Endodermal cell (in vitro differentiated cells): ENCODE results near the gene GID8. TPM values are rescaled to one million over a fixed set of nuclear protein-coding genes. Genes with fewer than 3 reads are reported as not detected.

Experiments
- DNase-seq: peaks from one replicate; pipeline ENCODE4 v3.0.0-alpha.2; 2017
- H3K27ac ChIP-seq: 2 replicates; pipeline ENCODE4 v1.5.1; 2013; ENCODE audit warnings: mild to moderate bottlenecking, low read depth, low read length, moderate library complexity
- H3K27me3 ChIP-seq: 2 replicates; pipeline ENCODE4 v1.6.1; 2013; ENCODE audit warnings: mild to moderate bottlenecking, low read length, moderate library complexity; ENCODE audit not compliant: insufficient read depth, control insufficient read depth, poor library complexity, severe bottlenecking
- H3K36me3 ChIP-seq: 2 replicates; pipeline ENCODE4 v1.7.0; 2013; ENCODE audit warnings: mild to moderate bottlenecking, low read length, moderate library complexity; ENCODE audit not compliant: control insufficient read depth, insufficient read depth
- H3K4me1 ChIP-seq: one replicate; pipeline ENCODE4 v1.7.0; 2013; ENCODE audit warnings: low read length; ENCODE audit not compliant: control insufficient read depth, insufficient read depth
- H3K4me3 ChIP-seq: 2 replicates; pipeline ENCODE4 v1.5.1; 2013; ENCODE audit warnings: mild to moderate bottlenecking, low read length, moderate library complexity
- H3K9ac ChIP-seq: 2 replicates; pipeline ENCODE4 v1.6.1; 2013; ENCODE audit warnings: mild to moderate bottlenecking, low read length, moderate library complexity; ENCODE audit not compliant: poor library complexity, severe bottlenecking; ENCODE audit errors: extremely low read depth
- H3K9me3 ChIP-seq: 2 replicates; pipeline ENCODE4 v1.6.1; 2013; ENCODE audit warnings: mild to moderate bottlenecking, low read length, moderate library complexity; ENCODE audit not compliant: control insufficient read depth
- H3K27ac Mint-ChIP-seq: 2 replicates; pipeline ENCODE4 v1.8.0; 2020; ENCODE audit warnings: mixed read lengths
- H3K27me3 Mint-ChIP-seq: 2 replicates; pipeline ENCODE4 v1.8.0; 2021; ENCODE audit warnings: mild to moderate bottlenecking, mixed read lengths; ENCODE audit not compliant: insufficient read depth
- H3K36me3 Mint-ChIP-seq: 2 replicates; pipeline ENCODE4 v1.8.0; 2020; ENCODE audit warnings: low read depth, mixed read lengths
- H3K4me1 Mint-ChIP-seq: 2 replicates; pipeline ENCODE4 v1.8.0; 2020; ENCODE audit warnings: mixed read lengths
- H3K4me3 Mint-ChIP-seq: 2 replicates; pipeline ENCODE4 v1.8.0; 2020; ENCODE audit warnings: mild to moderate bottlenecking, moderate library complexity, mixed read lengths
- H3K9me3 Mint-ChIP-seq: 2 replicates; pipeline ENCODE4 v1.8.0; 2020; ENCODE audit warnings: mild to moderate bottlenecking, mixed read lengths
- WGBS, 2 experiments: methylation state at CpG; one replicate each; pipeline versions ENCODE4 v1.1.5 to v1.1.7; 2013; ENCODE audit warnings: missing lambda C conversion rate in 2 of 2, mixed read lengths in 1 of 2; ENCODE audit not compliant: insufficient coverage in 1 of 2, insufficient read length in 1 of 2; 5-methylcytosine and 5-hydroxymethylcytosine counted together
- total RNA-seq, 2 donors: library from RNA; stranded (reverse); fragmentation: NEBNext Ultra II Directional in 1 of 2; extraction: Animal tissue kit (Norgen Biotek cat#: 25700) in 1 of 2; gene quantifications; 2 replicates in 1 of 2; 3 replicates in 1 of 2; pipeline ENCODE4 v1.2.1, GENCODE V29; 2021
- TF ChIP-seq, protein P1 (sequence below): fragments of 200-600 bp; sonication (generic); conservative IDR thresholded peaks from 2 replicates; pipeline ENCODE4 v1.5.0; 2021; ENCODE audit warnings: antibody characterized with exemption, mild to moderate bottlenecking

The GID8 gene
- total RNA-seq, 2 donors from 2014 or later = 51.5 to 52.1 TPM

- Histone ChIP-seq H3K4me3 (no peak overlapping the region), H3K36me3 (peaks cover 72% of the 10 kb centered on the region), H3K27ac (no peak overlapping the region), H3K27me3 (no peaks in the 10 kb centered on the region), H3K9me3 (no peaks in the 10 kb centered on the region), H3K9ac (no peak overlapping the region), H3K4me1 (peaks cover 23% of the 10 kb centered on the region)
- DNase-seq = no peak
- Mint-ChIP-seq H3K27ac (peak overlapping the region; percentile 55), H3K4me3 (no peak overlapping the region), H3K9me3 (no peaks in the 10 kb centered on the region), H3K4me1 (peaks cover 36% of the 10 kb centered on the region), H3K36me3 (peaks cover 48% of the 10 kb centered on the region), H3K27me3 (no peaks in the 10 kb centered on the region)
- WGBS, 2 experiments = 93 to 95% methylated on average over 6 to 11 of the region's 11 CpGs
- TF ChIP-seq, protein P1, sequence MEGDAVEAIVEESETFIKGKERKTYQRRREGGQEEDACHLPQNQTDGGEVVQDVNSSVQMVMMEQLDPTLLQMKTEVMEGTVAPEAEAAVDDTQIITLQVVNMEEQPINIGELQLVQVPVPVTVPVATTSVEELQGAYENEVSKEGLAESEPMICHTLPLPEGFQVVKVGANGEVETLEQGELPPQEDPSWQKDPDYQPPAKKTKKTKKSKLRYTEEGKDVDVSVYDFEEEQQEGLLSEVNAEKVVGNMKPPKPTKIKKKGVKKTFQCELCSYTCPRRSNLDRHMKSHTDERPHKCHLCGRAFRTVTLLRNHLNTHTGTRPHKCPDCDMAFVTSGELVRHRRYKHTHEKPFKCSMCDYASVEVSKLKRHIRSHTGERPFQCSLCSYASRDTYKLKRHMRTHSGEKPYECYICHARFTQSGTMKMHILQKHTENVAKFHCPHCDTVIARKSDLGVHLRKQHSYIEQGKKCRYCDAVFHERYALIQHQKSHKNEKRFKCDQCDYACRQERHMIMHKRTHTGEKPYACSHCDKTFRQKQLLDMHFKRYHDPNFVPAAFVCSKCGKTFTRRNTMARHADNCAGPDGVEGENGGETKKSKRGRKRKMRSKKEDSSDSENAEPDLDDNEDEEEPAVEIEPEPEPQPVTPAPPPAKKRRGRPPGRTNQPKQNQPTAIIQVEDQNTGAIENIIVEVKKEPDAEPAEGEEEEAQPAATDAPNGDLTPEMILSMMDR = no peak
These were observed 36.1 kb upstream of the GID8 start for GRCh38 chr20:62901891-62902290.

DNA sequence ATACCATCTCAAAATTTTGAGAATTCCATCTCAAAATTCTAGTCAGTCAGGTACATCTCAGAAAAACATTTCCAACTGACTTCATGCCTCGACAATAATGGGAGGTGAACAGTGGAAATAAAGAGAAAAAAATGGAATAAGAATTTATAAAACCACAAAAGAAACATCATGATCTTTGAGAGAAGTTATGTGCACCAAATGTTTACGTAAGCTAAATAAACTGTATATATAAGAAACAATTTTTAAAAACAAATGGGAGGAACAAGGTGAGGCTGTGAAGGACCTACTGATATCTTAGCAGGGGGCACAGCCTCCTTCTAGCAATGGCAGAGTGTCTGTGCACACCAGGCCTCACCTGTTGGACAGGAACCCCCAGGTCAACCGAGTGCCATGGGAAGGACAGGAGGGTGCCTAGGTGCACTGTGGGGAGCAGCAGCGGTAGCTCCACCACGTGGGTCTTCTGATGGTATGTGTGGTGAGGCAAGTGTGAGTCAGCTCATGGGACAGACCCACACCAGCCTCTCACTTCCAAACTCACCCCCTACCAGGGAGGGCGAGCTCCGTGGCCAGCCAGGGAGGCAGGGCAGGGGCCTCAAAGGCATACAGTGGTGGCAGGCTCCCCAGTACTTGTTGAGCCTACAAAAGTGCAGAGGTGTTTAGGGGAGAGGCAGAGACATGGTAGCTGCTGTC is 34.9 kb upstream of the GID8 start:
- TF ChIP-seq, protein P1 = no peak
- H3K4me1 ChIP-seq = peaks cover 23% of the 10 kb centered on the region
- DNase-seq = no peak
- Mint-ChIP-seq H3K27ac (no peak overlapping the region), H3K36me3 (peaks cover 60% of the 10 kb centered on the region), H3K4me1 (peaks cover 34% of the 10 kb centered on the region), H3K4me3 (no peak overlapping the region), H3K27me3 (no peaks in the 10 kb centered on the region), H3K9me3 (no peaks in the 10 kb centered on the region)
- no peak overlapping the region for H3K27ac ChIP-seq
- H3K9ac ChIP-seq = no peak overlapping the region
- H3K4me3 ChIP-seq = no peak overlapping the region
- no peaks in the 10 kb centered on the region for H3K9me3 ChIP-seq
- no peaks in the 10 kb centered on the region for H3K27me3 ChIP-seq
- H3K36me3 ChIP-seq = peaks cover 72% of the 10 kb centered on the region
- 98% methylated on average over 4 of the region's 7 CpGs; no CpG with 5 or more reads in 1 of the 2 experiments for WGBS, 2 experiments

DNA sequence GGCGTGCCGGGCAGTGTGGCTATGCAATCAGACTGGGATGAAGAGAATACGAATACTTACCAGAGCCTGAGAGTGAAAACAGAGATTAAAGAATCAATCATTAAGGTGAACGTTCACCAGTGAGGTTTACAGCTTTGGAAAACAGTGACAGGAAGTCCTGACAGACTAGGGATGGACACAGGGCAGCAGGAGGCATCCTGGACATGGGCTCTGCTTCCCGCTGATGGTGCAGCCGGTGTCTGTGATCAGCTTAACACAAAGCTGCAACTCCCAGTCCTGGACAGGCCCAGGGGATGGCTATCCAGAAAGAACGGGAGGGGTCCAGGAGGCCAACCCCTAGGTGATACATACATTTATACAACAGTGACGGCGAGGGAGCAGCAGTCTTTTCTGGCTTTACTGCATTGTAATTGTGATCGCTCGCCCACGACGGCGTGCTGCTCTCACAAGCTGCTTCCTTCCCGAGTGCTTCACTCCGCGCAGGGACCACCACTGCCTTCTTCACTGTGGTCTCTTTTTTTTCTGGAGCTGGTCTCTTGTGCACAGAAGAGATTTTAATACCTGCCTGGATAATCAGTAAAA is 32.3 kb upstream of the GID8 start:
- 94 to 95% methylated on average over 17 of the region's 17 CpGs for WGBS, 2 experiments
- peaks cover 96% of the 10 kb centered on the region for H3K36me3 ChIP-seq
- Mint-ChIP-seq H3K36me3 (peaks cover 84% of the 10 kb centered on the region), H3K9me3 (no peaks in the 10 kb centered on the region), H3K4me1 (peaks cover 11% of the 10 kb centered on the region), H3K4me3 (no peak overlapping the region), H3K27me3 (no peaks in the 10 kb centered on the region), H3K27ac (peak overlapping the region; percentile 44)
- peaks cover 2% of the 10 kb centered on the region for H3K4me1 ChIP-seq
- TF ChIP-seq, protein P1 = no peak
- H3K9me3 ChIP-seq = no peaks in the 10 kb centered on the region
- DNase-seq = no peak
- no peaks in the 10 kb centered on the region for H3K27me3 ChIP-seq
- no peak overlapping the region for H3K27ac ChIP-seq
- H3K4me3 ChIP-seq = no peak overlapping the region
- H3K9ac ChIP-seq = no peak overlapping the region
